Psoas muscle (tissue), 8 donors: ENCODE results near the gene SMARCA4. TPM values are rescaled to one million over a fixed set of nuclear protein-coding genes. Genes with fewer than 3 reads are reported as not detected.
A peak's percentile ranks its signal among the peaks of the same experiment; 100 is the strongest.

Source experiments
- ATAC-seq, 4 donors: fragments of 200-7000 bp; cut with Tn5 transposase; one replicate each; pipeline ENCODE4 v1.9.1; 2020; ENCODE audit warnings: moderate library complexity in 3 of 4, mild to moderate bottlenecking in 2 of 4
- DNase-seq, 2 donors: peaks; one replicate each; pipeline ENCODE4 v3.0.0-alpha.2; 2020
- H3K27ac ChIP-seq: fragments of 200-600 bp; one replicate; pipeline ENCODE4 v1.8.0; 2022
- H3K27me3 ChIP-seq, 3 donors: fragments of 200-600 bp in 1 of 3; one replicate each; pipeline versions ENCODE4 v1.6.1 to v1.8.0; 2013 to 2022; ENCODE audit warnings: low read length in 2 of 3, mild to moderate bottlenecking in 2 of 3, moderate library complexity in 1 of 3; ENCODE audit not compliant: insufficient read depth in 3 of 3
- H3K36me3 ChIP-seq, 2 donors: fragments of 200-600 bp in 1 of 2; one replicate each; pipeline versions ENCODE4 v1.6.1 to v1.8.0; 2013 to 2022; ENCODE audit warnings: low read depth in 1 of 2, mild to moderate bottlenecking in 1 of 2, moderate library complexity in 1 of 2; ENCODE audit not compliant: insufficient read depth in 1 of 2
- H3K4me1 ChIP-seq: fragments of 200-600 bp; one replicate; pipeline ENCODE4 v1.8.0; 2022
- H3K4me3 ChIP-seq: fragments of 200-600 bp; one replicate; pipeline ENCODE4 v1.8.0; 2022; ENCODE audit warnings: mild to moderate bottlenecking
- H3K9me3 ChIP-seq: fragments of 200-600 bp; one replicate; pipeline ENCODE4 v1.8.0; 2022
- WGBS, 3 donors: extraction: QIAGEN DNeasy Blood & Tissue Kit; methylation state at CpG; one replicate each; pipeline versions ENCODE4 v1.1.6 to v1.1.7; 2013; 5-methylcytosine and 5-hydroxymethylcytosine counted together
- intact Hi-C, 2 donors: fragments of 100-400 bp; cut with DNase I; formaldehyde crosslinking; loops; one replicate each; pipeline versions ENCODE4 v1.11.0 to v1.14.2; 2022
- polyA plus RNA-seq, 3 donors: library from polyadenylated mRNA; stranded (reverse); fragments of 200-250 nt; gene quantifications; one replicate each; pipeline ENCODE4 v1.2.3, GENCODE V29; 2013
- total RNA-seq, 4 donors: library from RNA; stranded (reverse); fragmentation: NEBNext Ultra II Directional in 2 of 4; extraction: Animal tissue kit (Norgen Biotek cat#: 25700) in 2 of 4; gene quantifications; one replicate each; pipeline versions ENCODE4 v1.2.1 to v1.2.4, GENCODE V29; 2021 to 2023
- TF ChIP-seq, protein P1 (sequence below): fragments of 200-600 bp; IDR thresholded peaks from one replicate; pipeline ENCODE4 v1.8.0; 2022; ENCODE audit warnings: antibody characterized with exemption
- donor health status: healthy with polysubstance abuse.
- donor health status: DM: no; HTN: no; CAD: no; lungs with moderate emphysema.
- donor health status: Bipolar disorder and iron deficiency.
- donor health status: healthy.
- donor health status: DM: yes; HTN: yes; CAD: no.
- donor health status: DM: no; HTN: no; CAD: no.
- donor health status: DM: no; HTN: no; CAD: no.
- donor health status: DM: yes; HTN: yes; CAD: no.

SMARCA4 gene
- total and polyA plus RNA-seq, 7 donors: 34.8 to 124 (median 51.9) TPM

DNA sequence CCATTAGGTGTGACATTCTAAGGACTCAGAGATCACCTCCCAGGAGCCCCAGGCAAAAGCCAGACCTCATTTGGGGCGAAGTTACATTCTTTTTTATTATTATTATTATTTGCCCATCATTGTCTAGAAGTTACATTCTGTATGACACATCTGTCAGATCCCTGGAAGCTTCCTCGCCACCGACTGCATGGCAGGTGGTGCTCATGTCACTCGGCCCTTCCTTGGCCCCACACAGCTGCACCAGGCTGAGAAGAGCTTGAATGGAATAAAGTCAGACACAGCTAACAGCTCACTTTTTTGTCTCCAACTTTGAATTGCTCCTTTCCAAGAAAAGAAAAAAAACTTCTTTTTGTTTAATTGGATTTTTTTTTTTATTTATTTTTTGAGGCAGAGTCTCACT is 87.0 kb downstream of the SMARCA4 start:
- DNase-seq: no peak
- WGBS, 3 donors: 69 to 74% (median 74%) methylated on average over 4 of the region's 4 CpGs
- intact Hi-C loops: no loop called here
- Histone ChIP-seq H3K4me1 (no peaks in the 10 kb centered on the region), H3K36me3 (peaks cover 2 to 65% of the 10 kb centered on the region in 2 donors), H3K27ac (no peak overlapping the region), H3K27me3 (no peaks in the 10 kb centered on the region), H3K4me3 (no peak overlapping the region), H3K9me3 (no peaks in the 10 kb centered on the region)
- no peak for ATAC-seq
- TF ChIP-seq, protein P1, sequence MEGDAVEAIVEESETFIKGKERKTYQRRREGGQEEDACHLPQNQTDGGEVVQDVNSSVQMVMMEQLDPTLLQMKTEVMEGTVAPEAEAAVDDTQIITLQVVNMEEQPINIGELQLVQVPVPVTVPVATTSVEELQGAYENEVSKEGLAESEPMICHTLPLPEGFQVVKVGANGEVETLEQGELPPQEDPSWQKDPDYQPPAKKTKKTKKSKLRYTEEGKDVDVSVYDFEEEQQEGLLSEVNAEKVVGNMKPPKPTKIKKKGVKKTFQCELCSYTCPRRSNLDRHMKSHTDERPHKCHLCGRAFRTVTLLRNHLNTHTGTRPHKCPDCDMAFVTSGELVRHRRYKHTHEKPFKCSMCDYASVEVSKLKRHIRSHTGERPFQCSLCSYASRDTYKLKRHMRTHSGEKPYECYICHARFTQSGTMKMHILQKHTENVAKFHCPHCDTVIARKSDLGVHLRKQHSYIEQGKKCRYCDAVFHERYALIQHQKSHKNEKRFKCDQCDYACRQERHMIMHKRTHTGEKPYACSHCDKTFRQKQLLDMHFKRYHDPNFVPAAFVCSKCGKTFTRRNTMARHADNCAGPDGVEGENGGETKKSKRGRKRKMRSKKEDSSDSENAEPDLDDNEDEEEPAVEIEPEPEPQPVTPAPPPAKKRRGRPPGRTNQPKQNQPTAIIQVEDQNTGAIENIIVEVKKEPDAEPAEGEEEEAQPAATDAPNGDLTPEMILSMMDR: no peak

DNA sequence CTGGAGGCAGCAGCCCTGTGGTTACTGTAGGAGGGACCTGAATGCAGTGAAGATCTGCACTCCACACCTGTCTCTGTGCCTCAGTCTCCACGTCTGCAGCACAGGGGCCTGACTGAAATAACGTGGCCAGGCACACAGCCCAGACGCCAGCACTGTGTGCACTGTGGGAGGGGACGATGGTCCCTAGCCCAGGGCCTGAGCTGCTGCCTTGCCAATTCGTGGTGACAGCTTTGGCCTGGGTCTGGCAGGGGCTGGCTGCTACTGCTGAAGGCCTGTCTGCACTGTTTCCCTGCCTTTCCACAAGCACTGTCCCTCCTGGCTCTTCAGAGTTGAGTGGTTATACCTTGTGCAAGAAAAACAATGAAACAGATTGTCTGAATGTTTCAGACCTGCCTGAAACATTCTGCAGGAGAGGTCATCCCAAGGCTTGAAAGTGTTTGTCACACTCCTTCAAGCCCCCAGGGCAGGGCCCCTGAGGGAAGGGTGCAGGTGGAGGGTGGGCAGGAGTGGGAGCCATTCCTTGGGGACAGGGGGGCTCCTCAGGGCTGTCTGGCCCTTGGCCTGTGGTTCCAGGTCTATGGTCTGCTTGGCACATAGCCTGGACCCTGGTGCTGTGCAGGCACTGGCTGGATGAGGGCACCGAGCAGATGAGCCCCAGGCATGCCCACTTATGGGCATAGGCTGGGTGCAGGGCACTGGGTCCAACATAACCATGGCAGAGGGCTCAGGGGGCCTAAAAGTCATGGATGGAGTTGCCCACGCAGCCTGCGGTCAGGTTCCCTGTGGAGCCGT is 89.7 kb downstream of the SMARCA4 start:
- no peak for DNase-seq
- Histone ChIP-seq H3K27me3 (no peaks in the 10 kb centered on the region), H3K4me3 (no peak overlapping the region), H3K4me1 (no peaks in the 10 kb centered on the region), H3K27ac (no peak overlapping the region), H3K9me3 (no peaks in the 10 kb centered on the region), H3K36me3 (peaks cover 0 to 40% of the 10 kb centered on the region in 2 donors)
- peak in 1 of 4 donors; percentile 16 for ATAC-seq
- TF ChIP-seq, protein P1: no peak
- intact Hi-C loops: no loop called here
- WGBS, 3 donors: 77 to 84% (median 78%) methylated on average over 9 of the region's 9 CpGs

DNA sequence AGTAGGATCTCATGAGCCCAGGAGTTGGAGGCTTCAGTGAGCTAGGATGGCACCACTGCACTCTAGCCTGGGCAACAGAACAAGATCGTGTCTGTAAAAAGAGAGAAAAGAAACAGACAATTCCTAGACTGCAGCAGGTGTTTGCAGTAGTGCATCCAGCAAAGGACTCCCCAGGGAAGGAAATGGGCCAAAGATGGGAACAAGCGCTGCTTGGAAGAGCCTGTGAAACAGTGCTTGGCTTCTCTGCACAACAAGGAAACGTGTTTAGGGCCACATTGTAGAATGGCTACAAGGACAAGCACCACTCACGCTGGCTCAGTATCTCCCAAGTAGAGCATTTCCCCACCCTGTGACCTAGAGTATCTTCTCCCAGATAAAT is 93.0 kb downstream of the SMARCA4 start:
- Histone ChIP-seq H3K27me3 (no peaks in the 10 kb centered on the region), H3K4me3 (no peak overlapping the region), H3K27ac (no peak overlapping the region), H3K9me3 (no peaks in the 10 kb centered on the region), H3K4me1 (no peaks in the 10 kb centered on the region), H3K36me3 (peaks cover 0 to 59% of the 10 kb centered on the region in 2 donors)
- intact Hi-C loops: no loop called here
- DNase-seq: no peak
- WGBS, 3 donors: 40 to 56% (median 50%) methylated on average over 4 of the region's 4 CpGs
- peak in 1 of 4 donors; percentile 10 for ATAC-seq
- TF ChIP-seq, protein P1: no peak

DNA sequence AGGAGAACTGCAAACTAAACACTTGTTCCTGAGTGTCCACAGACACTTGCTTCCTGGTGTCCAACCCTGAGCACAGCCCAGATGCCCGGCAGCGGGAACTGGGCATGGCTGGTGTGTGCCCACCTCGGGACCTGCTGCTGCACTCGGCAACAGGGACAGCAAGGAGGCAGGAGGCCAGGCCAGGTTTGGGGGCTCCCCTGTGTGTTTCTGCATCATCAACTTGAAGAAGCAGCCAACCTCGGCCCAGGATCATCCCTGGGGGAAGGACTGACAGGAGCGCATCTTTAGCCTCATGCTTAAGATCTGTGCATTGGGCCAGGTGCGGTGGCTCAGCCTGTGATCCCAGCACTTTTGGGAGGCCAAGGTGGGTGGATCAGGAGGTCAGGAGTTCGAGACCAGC is 93.4 kb downstream of the SMARCA4 start:
- H3K36me3 ChIP-seq: peaks cover 0 to 59% of the 10 kb centered on the region in 2 donors

More for the DNA sequence above, 93.4 kb downstream of the SMARCA4 start:
- Histone ChIP-seq H3K9me3 (no peaks in the 10 kb centered on the region), H3K27me3 (no peaks in the 10 kb centered on the region), H3K4me1 (no peaks in the 10 kb centered on the region), H3K4me3 (no peak overlapping the region), H3K27ac (no peak overlapping the region)
- WGBS, 3 donors: 77 to 82% (median 78%) methylated on average over 8 of the region's 8 CpGs
- TF ChIP-seq, protein P1: no peak
- intact Hi-C loops: no loop called here
- ATAC-seq (no peak), DNase-seq (no peak)
